ENCODE results near the gene HMX1.

HMX1 gene

GRCh38 chr4:8910822-8911315, 39.2 kb upstream of the HMX1 start:
- no peak overlapping the region for H3K27ac ChIP-seq
- no peak overlapping the region for H3K4me3 ChIP-seq (ENCODE audit: low read depth, low read length)
- in situ Hi-C loops (cut with HindIII; ENCODE audit: low pct_ligation_motif_present, low sequenced_read_pairs): no loop called here
- no peaks in the 10 kb centered on the region for H3K36me3 ChIP-seq (replicated peaks)
- H3K27me3 ChIP-seq (replicated peaks): no peaks in the 10 kb centered on the region
- no peak for TF ChIP-seq CTCF (IDR thresholded peaks at IDR 0.05; ENCODE audit: low read depth, low read length, missing control alignments)
- DNase-seq: no peak

- Histone ChIP-seq H3K4me3 (ENCODE audit: low read depth, low read length) (no peak overlapping the region), H3K36me3 (replicated peaks) (no peaks in the 10 kb centered on the region), H3K27ac (no peak overlapping the region), H3K27me3 (replicated peaks) (no peaks in the 10 kb centered on the region)
- no peak for TF ChIP-seq CTCF (IDR thresholded peaks at IDR 0.05; ENCODE audit: low read depth, low read length, missing control alignments)
- no peak for DNase-seq
- in situ Hi-C loops (cut with HindIII; ENCODE audit: low pct_ligation_motif_present, low sequenced_read_pairs): no loop called here
These were observed 38.6 kb upstream of the HMX1 start for GRCh38 chr4:8910100-8910821.

- in situ Hi-C loops (cut with HindIII; ENCODE audit: low pct_ligation_motif_present, low sequenced_read_pairs): no loop called here
- no peak for DNase-seq
- no peak for TF ChIP-seq CTCF (IDR thresholded peaks at IDR 0.05; ENCODE audit: low read depth, low read length, missing control alignments)
- no peaks in the 10 kb centered on the region for H3K36me3 ChIP-seq (replicated peaks)
- no peaks in the 10 kb centered on the region for H3K27me3 ChIP-seq (replicated peaks)
- no peak overlapping the region for H3K27ac ChIP-seq
- H3K4me3 ChIP-seq (ENCODE audit: low read depth, low read length): no peak overlapping the region
These were observed 37.9 kb upstream of the HMX1 start for GRCh38 chr4:8909548-8909947.

GRCh38 chr4:8908206-8908893, 36.7 kb upstream of the HMX1 start:
- no peak for DNase-seq
- H3K27ac ChIP-seq: no peak overlapping the region
- H3K4me3 ChIP-seq (ENCODE audit: low read depth, low read length): no peak overlapping the region
- no peaks in the 10 kb centered on the region for H3K27me3 ChIP-seq (replicated peaks)
- no peaks in the 10 kb centered on the region for H3K36me3 ChIP-seq (replicated peaks)
- in situ Hi-C loops (cut with HindIII; ENCODE audit: low pct_ligation_motif_present, low sequenced_read_pairs): no loop called here
- no peak for TF ChIP-seq CTCF (IDR thresholded peaks at IDR 0.05; ENCODE audit: low read depth, low read length, missing control alignments)

- TF ChIP-seq CTCF (IDR thresholded peaks at IDR 0.05; ENCODE audit: low read depth, low read length, missing control alignments): no peak
- no peak for DNase-seq
- no peak overlapping the region for H3K4me3 ChIP-seq (ENCODE audit: low read depth, low read length)
- in situ Hi-C loops (cut with HindIII; ENCODE audit: low pct_ligation_motif_present, low sequenced_read_pairs): no loop called here
- no peak overlapping the region for H3K27ac ChIP-seq
- no peaks in the 10 kb centered on the region for H3K36me3 ChIP-seq (replicated peaks)
- H3K27me3 ChIP-seq (replicated peaks): no peaks in the 10 kb centered on the region
These were observed 36.1 kb upstream of the HMX1 start for GRCh38 chr4:8907596-8908205.

Data from brain microvascular endothelial cell (primary cell).